ENCODE data around the gene SENP8. TPM values are rescaled to one million over a fixed set of nuclear protein-coding genes. Genes with fewer than 3 reads are reported as not detected.

SENP8 gene
- total RNA-seq, 3 donors from 2014 or later (not counting 1 experiment from before 2014, with no cell fraction given), result 0.27 to 0.45 (median 0.28) TPM

GRCh38 chr15:72168131-72168807 is 50.1 kb downstream of the SENP8 start:
- H3K4me1 Mint-ChIP-seq, result peaks cover 0 to 11% of the 10 kb centered on the region in 2 donors
- H3K27me3 Mint-ChIP-seq (ENCODE audit: low read depth in 2 of 2), result no peaks in the 10 kb centered on the region
- no peaks in the 10 kb centered on the region for H3K9me3 ChIP-seq (ENCODE audit: control insufficient read depth, insufficient read depth, low read length)
- no peak for TF ChIP-seq CTCF (IDR thresholded peaks at IDR 0.05)
- 11% methylated on average over 7 of the region's 7 CpGs for WGBS (ENCODE audit: insufficient coverage)
- H3K27me3 ChIP-seq (ENCODE audit: control insufficient read depth, insufficient read depth, low read length), result no peaks in the 10 kb centered on the region
- H3K27ac Mint-ChIP-seq, result no peak overlapping the region
- no peak overlapping the region for H3K4me3 ChIP-seq (ENCODE audit: low read length)
- H3K9me3 Mint-ChIP-seq, result no peaks in the 10 kb centered on the region
- no peak for DNase-seq
- no peaks in the 10 kb centered on the region for H3K36me3 Mint-ChIP-seq
- H3K27ac ChIP-seq (ENCODE audit: low read length), result no peak overlapping the region
- peaks cover 15% of the 10 kb centered on the region for H3K4me1 ChIP-seq (ENCODE audit: control insufficient read depth, insufficient read depth, low read length)
- H3K4me3 Mint-ChIP-seq, result no peak overlapping the region
- no peak for ATAC-seq
- intact Hi-C loops (cut with micrococcal nuclease), result no loop called here
- H3K36me3 ChIP-seq (ENCODE audit: control insufficient read depth, insufficient read depth, low read length), result no peaks in the 10 kb centered on the region

- Histone ChIP-seq H3K27ac (ENCODE audit: low read length) (no peak overlapping the region), H3K36me3 (ENCODE audit: control insufficient read depth, insufficient read depth, low read length) (no peaks in the 10 kb centered on the region), H3K9me3 (ENCODE audit: control insufficient read depth, insufficient read depth, low read length) (no peaks in the 10 kb centered on the region), H3K27me3 (ENCODE audit: control insufficient read depth, insufficient read depth, low read length) (no peaks in the 10 kb centered on the region), H3K4me3 (ENCODE audit: low read length) (no peak overlapping the region), H3K4me1 (ENCODE audit: control insufficient read depth, insufficient read depth, low read length) (peaks cover 15% of the 10 kb centered on the region)
- DNase-seq, result no peak
- H3K4me1 Mint-ChIP-seq, result peaks cover 0 to 11% of the 10 kb centered on the region in 2 donors
- no peak overlapping the region for H3K27ac Mint-ChIP-seq
- H3K9me3 Mint-ChIP-seq, result no peaks in the 10 kb centered on the region
- no peak overlapping the region for H3K4me3 Mint-ChIP-seq
- no peak for ATAC-seq
- WGBS (ENCODE audit: insufficient coverage), result 57% methylated on average over 4 of the region's 4 CpGs
- TF ChIP-seq CTCF (IDR thresholded peaks at IDR 0.05), result no peak
- intact Hi-C loops (cut with micrococcal nuclease), result no loop called here
- H3K27me3 Mint-ChIP-seq (ENCODE audit: low read depth in 2 of 2), result no peaks in the 10 kb centered on the region
- H3K36me3 Mint-ChIP-seq, result no peaks in the 10 kb centered on the region
These were observed 50.6 kb downstream of the SENP8 start for GRCh38 chr15:72168808-72169190.

GRCh38 chr15:72169236-72169920 is 51.2 kb downstream of the SENP8 start:
- no peaks in the 10 kb centered on the region for H3K27me3 ChIP-seq (ENCODE audit: control insufficient read depth, insufficient read depth, low read length)
- WGBS (ENCODE audit: insufficient coverage), result 59% methylated on average over 10 of the region's 10 CpGs
- TF ChIP-seq CTCF (IDR thresholded peaks at IDR 0.05), result no peak
- Mint-ChIP-seq H3K9me3 (no peaks in the 10 kb centered on the region), H3K4me3 (no peak overlapping the region), H3K36me3 (no peaks in the 10 kb centered on the region), H3K4me1 (peaks cover 0 to 11% of the 10 kb centered on the region in 2 donors), H3K27me3 (ENCODE audit: low read depth in 2 of 2) (no peaks in the 10 kb centered on the region), H3K27ac (no peak overlapping the region)
- ATAC-seq (no peak), DNase-seq (no peak)
- no peaks in the 10 kb centered on the region for H3K9me3 ChIP-seq (ENCODE audit: control insufficient read depth, insufficient read depth, low read length)
- intact Hi-C loops (cut with micrococcal nuclease), result no loop called here
- no peak overlapping the region for H3K27ac ChIP-seq (ENCODE audit: low read length)
- H3K4me1 ChIP-seq (ENCODE audit: control insufficient read depth, insufficient read depth, low read length), result peaks cover 15% of the 10 kb centered on the region
- H3K36me3 ChIP-seq (ENCODE audit: control insufficient read depth, insufficient read depth, low read length), result no peaks in the 10 kb centered on the region
- no peak overlapping the region for H3K4me3 ChIP-seq (ENCODE audit: low read length)

All from natural killer cell (primary cell).